HepG2 (cell line): ENCODE data around the gene OTOGL.

ENCODE experiments used
- EP300 ChIP-seq, 3 experiments: sonication (generic) in 1 of 3; formaldehyde crosslinking in 1 of 3; IDR thresholded peaks; 2 replicates each; pipeline versions ENCODE4 v1.5.1 to v1.6.1; 2011 to 2020; ENCODE audit warnings: low read depth in 2 of 3, low read length in 2 of 3, borderline replicate concordance in 1 of 3, improper control_type of control experiment in 1 of 3, mild to moderate bottlenecking in 1 of 3, missing genetic modification reagents in 1 of 3, moderate library complexity in 1 of 3
- FOXK1 ChIP-seq: sonication (generic); formaldehyde crosslinking; IDR thresholded peaks from 2 replicates; pipeline ENCODE4 v1.4.0; 2020; ENCODE audit warnings: low read depth, missing genetic modification reagents, borderline replicate concordance
- NR2F6 ChIP-seq, 2 experiments: IDR thresholded peaks; 2 replicates each; pipeline ENCODE4 v1.6.1; 2016; ENCODE audit warnings: antibody characterized with exemption in 1 of 2, mild to moderate bottlenecking in 1 of 2
- POLR2A ChIP-seq, 2 experiments: IDR thresholded peaks; 2 replicates each; pipeline ENCODE4 v1.6.1; 2011; ENCODE audit warnings: low read depth in 2 of 2, low read length in 2 of 2, mild to moderate bottlenecking in 1 of 2, moderate library complexity in 1 of 2; ENCODE audit not compliant: insufficient read depth in 1 of 2
- SALL2 ChIP-seq: sonication (generic); formaldehyde crosslinking; IDR thresholded peaks from 2 replicates; pipeline ENCODE4 v1.8.1; 2023; ENCODE audit warnings: mild to moderate bottlenecking, missing genetic modification reagents, inconsistent platforms
- TF ChIP-seq, protein P1 (sequence below): sonication (generic); formaldehyde crosslinking; IDR thresholded peaks from 2 replicates; pipeline ENCODE4 v1.5.0; 2020; ENCODE audit warnings: mild to moderate bottlenecking, missing genetic modification reagents, moderate library complexity
- TF ChIP-seq, protein P2 (sequence below), 2 experiments: IDR thresholded peaks; 2 replicates each; pipeline ENCODE4 v1.6.1; 2011 to 2012; ENCODE audit warnings: low read length in 2 of 2, borderline replicate concordance in 1 of 2, low read depth in 1 of 2, mild to moderate bottlenecking in 1 of 2, moderate library complexity in 1 of 2
- TF ChIP-seq, protein P3 (sequence below), 2 experiments: sonication (generic) in 1 of 2; formaldehyde crosslinking in 1 of 2; IDR thresholded peaks; 2 replicates each; pipeline versions ENCODE4 v1.5.1 to v1.6.1; 2011 to 2020; ENCODE audit warnings: borderline replicate concordance in 1 of 2, low read depth in 1 of 2, low read length in 1 of 2, mild to moderate bottlenecking in 1 of 2, missing genetic modification reagents in 1 of 2, moderate library complexity in 1 of 2
- TF ChIP-seq, protein P4 (sequence below): sonication (generic); formaldehyde crosslinking; IDR thresholded peaks from 2 replicates; pipeline ENCODE4 v1.5.0; 2020; ENCODE audit warnings: missing genetic modification reagents, mild to moderate bottlenecking, borderline replicate concordance
- TF ChIP-seq, protein P5 (sequence below): fragments of 450-650 bp; IDR thresholded peaks from 2 replicates; pipeline ENCODE4 v1.6.1; 2016

DNA sequence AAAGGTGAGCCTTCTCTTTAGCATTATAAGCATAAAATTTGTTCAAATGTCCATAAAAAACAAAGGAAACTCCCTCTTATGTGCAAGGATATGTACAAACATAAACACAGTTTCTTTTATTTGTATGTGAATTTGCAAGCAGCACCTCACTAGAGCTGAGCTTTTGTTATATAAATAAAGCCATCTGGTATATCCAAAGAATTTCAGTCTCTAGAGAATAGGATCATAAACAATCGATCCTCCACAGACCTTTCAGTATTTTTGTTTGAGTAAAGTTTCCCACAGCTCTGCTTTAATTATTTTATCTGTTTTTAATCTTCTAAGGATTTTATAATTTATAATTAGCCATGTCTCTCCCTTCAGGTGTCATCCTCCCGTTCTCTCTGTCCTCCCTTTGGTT is 89.2 kb downstream of the OTOGL start:
- TF ChIP-seq, protein P1, sequence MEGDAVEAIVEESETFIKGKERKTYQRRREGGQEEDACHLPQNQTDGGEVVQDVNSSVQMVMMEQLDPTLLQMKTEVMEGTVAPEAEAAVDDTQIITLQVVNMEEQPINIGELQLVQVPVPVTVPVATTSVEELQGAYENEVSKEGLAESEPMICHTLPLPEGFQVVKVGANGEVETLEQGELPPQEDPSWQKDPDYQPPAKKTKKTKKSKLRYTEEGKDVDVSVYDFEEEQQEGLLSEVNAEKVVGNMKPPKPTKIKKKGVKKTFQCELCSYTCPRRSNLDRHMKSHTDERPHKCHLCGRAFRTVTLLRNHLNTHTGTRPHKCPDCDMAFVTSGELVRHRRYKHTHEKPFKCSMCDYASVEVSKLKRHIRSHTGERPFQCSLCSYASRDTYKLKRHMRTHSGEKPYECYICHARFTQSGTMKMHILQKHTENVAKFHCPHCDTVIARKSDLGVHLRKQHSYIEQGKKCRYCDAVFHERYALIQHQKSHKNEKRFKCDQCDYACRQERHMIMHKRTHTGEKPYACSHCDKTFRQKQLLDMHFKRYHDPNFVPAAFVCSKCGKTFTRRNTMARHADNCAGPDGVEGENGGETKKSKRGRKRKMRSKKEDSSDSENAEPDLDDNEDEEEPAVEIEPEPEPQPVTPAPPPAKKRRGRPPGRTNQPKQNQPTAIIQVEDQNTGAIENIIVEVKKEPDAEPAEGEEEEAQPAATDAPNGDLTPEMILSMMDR (CRISPR knock-in tag) = no peak
- TF ChIP-seq, protein P2, sequence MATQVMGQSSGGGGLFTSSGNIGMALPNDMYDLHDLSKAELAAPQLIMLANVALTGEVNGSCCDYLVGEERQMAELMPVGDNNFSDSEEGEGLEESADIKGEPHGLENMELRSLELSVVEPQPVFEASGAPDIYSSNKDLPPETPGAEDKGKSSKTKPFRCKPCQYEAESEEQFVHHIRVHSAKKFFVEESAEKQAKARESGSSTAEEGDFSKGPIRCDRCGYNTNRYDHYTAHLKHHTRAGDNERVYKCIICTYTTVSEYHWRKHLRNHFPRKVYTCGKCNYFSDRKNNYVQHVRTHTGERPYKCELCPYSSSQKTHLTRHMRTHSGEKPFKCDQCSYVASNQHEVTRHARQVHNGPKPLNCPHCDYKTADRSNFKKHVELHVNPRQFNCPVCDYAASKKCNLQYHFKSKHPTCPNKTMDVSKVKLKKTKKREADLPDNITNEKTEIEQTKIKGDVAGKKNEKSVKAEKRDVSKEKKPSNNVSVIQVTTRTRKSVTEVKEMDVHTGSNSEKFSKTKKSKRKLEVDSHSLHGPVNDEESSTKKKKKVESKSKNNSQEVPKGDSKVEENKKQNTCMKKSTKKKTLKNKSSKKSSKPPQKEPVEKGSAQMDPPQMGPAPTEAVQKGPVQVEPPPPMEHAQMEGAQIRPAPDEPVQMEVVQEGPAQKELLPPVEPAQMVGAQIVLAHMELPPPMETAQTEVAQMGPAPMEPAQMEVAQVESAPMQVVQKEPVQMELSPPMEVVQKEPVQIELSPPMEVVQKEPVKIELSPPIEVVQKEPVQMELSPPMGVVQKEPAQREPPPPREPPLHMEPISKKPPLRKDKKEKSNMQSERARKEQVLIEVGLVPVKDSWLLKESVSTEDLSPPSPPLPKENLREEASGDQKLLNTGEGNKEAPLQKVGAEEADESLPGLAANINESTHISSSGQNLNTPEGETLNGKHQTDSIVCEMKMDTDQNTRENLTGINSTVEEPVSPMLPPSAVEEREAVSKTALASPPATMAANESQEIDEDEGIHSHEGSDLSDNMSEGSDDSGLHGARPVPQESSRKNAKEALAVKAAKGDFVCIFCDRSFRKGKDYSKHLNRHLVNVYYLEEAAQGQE (IDR thresholded peaks at IDR 0.05; ENCODE audit: borderline replicate concordance in 1 of 2, low read depth in 1 of 2, low read length in 2 of 2) = no peak
- no peak for TF ChIP-seq FOXK1 (CRISPR knock-in tag)
- TF ChIP-seq, protein P3, sequence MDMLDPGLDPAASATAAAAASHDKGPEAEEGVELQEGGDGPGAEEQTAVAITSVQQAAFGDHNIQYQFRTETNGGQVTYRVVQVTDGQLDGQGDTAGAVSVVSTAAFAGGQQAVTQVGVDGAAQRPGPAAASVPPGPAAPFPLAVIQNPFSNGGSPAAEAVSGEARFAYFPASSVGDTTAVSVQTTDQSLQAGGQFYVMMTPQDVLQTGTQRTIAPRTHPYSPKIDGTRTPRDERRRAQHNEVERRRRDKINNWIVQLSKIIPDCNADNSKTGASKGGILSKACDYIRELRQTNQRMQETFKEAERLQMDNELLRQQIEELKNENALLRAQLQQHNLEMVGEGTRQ (IDR thresholded peaks at IDR 0.05; ENCODE audit: low read depth, low read length) = no peak
- TF ChIP-seq, protein P3 (CRISPR knock-in tag; IDR thresholded peaks at IDR 0.05; ENCODE audit: borderline replicate concordance) = no peak
- TF ChIP-seq EP300 (IDR thresholded peaks at IDR 0.05; ENCODE audit: low read depth in 2 of 2, low read length in 2 of 2) = no peak
- no peak for TF ChIP-seq EP300 (CRISPR knock-in tag; IDR thresholded peaks at IDR 0.05; ENCODE audit: borderline replicate concordance)
- TF ChIP-seq NR2F6 (IDR thresholded peaks at IDR 0.05) = no peak
- no peak for TF ChIP-seq NR2F6 (CRISPR knock-in tag; IDR thresholded peaks at IDR 0.05)
- TF ChIP-seq SALL2 = no peak
- TF ChIP-seq, protein P4, sequence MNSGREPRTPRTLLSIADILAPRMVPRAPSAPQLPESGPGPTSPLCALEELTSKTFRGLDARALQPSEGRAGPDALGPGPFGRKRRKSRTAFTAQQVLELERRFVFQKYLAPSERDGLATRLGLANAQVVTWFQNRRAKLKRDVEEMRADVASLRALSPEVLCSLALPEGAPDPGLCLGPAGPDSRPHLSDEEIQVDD (CRISPR knock-in tag) = no peak
- no peak for TF ChIP-seq POLR2A (IDR thresholded peaks at IDR 0.05; ENCODE audit: insufficient read depth in 1 of 2, low read depth in 2 of 2, low read length in 2 of 2)
- TF ChIP-seq, protein P5, sequence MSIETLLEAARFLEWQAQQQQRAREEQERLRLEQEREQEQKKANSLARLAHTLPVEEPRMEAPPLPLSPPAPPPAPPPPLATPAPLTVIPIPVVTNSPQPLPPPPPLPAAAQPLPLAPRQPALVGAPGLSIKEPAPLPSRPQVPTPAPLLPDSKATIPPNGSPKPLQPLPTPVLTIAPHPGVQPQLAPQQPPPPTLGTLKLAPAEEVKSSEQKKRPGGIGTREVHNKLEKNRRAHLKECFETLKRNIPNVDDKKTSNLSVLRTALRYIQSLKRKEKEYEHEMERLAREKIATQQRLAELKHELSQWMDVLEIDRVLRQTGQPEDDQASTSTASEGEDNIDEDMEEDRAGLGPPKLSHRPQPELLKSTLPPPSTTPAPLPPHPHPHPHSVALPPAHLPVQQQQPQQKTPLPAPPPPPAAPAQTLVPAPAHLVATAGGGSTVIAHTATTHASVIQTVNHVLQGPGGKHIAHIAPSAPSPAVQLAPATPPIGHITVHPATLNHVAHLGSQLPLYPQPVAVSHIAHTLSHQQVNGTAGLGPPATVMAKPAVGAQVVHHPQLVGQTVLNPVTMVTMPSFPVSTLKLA = no peak
